Limb (tissue), 2 donors: Measurements from ENCODE around the gene TPRA1.

ENCODE experiments used
- DNase-seq, 2 donors: peaks; one replicate each; pipeline ENCODE4 v3.0.0-alpha.2; 2016; ENCODE audit errors: extremely low spot score in 2 of 2

TPRA1 gene

GRCh38 chr3:127590593-127591465 is at the start of gene TPRA1:
Gene TPRA1, minus strand, starts transcription at chr3:127590733. Its CDS starts 10,587 bp downstream, at chr3:127580146.
- DNase-seq, result peak; percentile 88 to 98

GRCh38 chr3:127640042-127640355 is 49.5 kb upstream of the TPRA1 start:
- no peak for DNase-seq

GRCh38 chr3:127639173-127640041 is 48.9 kb upstream of the TPRA1 start:
- DNase-seq, result no peak

GRCh38 chr3:127637971-127638370 is 47.4 kb upstream of the TPRA1 start:
- DNase-seq, result no peak

GRCh38 chr3:127637546-127637945 is 47.0 kb upstream of the TPRA1 start:
- no peak for DNase-seq

GRCh38 chr3:127634653-127635052 is 44.1 kb upstream of the TPRA1 start:
- no peak for DNase-seq

GRCh38 chr3:127632035-127632820 is 41.7 kb upstream of the TPRA1 start:
- DNase-seq, result peak; percentile 49 to 60

GRCh38 chr3:127630811-127631714 is 40.5 kb upstream of the TPRA1 start:
- no peak for DNase-seq

GRCh38 chr3:127629467-127630403 is 39.2 kb upstream of the TPRA1 start:
- peak in 1 of 2 donors; percentile 68 for DNase-seq

- DNase-seq, result peak; percentile 13 to 79
Measured at GRCh38 chr3:127628788-127629466, 38.4 kb upstream of the TPRA1 start, which contains the start of gene PODXL2. Gene PODXL2, plus strand, starts transcription at chr3:127629185. Its CDS starts 35 bp downstream, at chr3:127629220.

GRCh38 chr3:127628426-127628787 is 37.9 kb upstream of the TPRA1 start:
- DNase-seq, result no peak

- DNase-seq, result no peak
Measured at GRCh38 chr3:127625821-127626220, 35.3 kb upstream of the TPRA1 start.

- DNase-seq, result no peak
Measured at GRCh38 chr3:127624063-127624462, 33.5 kb upstream of the TPRA1 start.

- no peak for DNase-seq
Measured at GRCh38 chr3:127622772-127623576, 32.4 kb upstream of the TPRA1 start.

- no peak for DNase-seq
Measured at GRCh38 chr3:127622031-127622430, 31.5 kb upstream of the TPRA1 start.

- DNase-seq, result no peak
Measured at GRCh38 chr3:127620637-127621375, 30.3 kb upstream of the TPRA1 start.

- no peak for DNase-seq
Measured at GRCh38 chr3:127618891-127619290, 28.4 kb upstream of the TPRA1 start.
